ENCODE data around the gene ADAMTS13. TPM values are rescaled to one million over a fixed set of nuclear protein-coding genes. Genes with fewer than 3 reads are reported as not detected.

The ADAMTS13 gene
- total RNA-seq, 2 donors from 2014 or later, result 0.67 to 1.1 TPM

GRCh38 chr9:133492061-133493021 lies 70.2 kb downstream of the ADAMTS13 start:
- Mint-ChIP-seq H3K27ac (no peak overlapping the region), H3K4me1 (ENCODE audit: low read depth in 2 of 2) (no peaks in the 10 kb centered on the region), H3K36me3 (no peaks in the 10 kb centered on the region), H3K27me3 (no peaks in the 10 kb centered on the region), H3K9me3 (no peaks in the 10 kb centered on the region), H3K4me3 (no peak overlapping the region)
- ATAC-seq, result no peak
- DNase-seq (ENCODE audit: low spot score), result no peak

DNA sequence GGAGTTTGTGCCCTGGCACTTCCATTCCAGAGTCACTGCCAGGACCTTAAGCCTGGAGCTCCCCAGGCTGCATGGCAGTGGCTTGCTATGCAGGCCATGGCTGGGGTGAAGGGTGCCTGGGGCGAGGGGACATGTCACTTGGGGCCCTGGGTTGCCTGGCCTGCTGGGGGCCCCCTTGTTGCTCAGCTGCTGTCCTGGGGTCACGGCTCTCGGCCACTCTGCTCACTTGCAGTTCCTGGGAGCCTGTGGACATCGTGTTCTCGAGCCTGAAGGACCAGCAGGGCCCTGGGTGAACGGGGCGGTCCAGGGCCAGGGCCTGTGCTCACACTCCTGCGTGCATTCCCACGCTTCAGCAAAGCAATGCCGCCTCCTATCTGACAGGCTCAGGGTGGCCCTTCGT lies 71.3 kb downstream of the ADAMTS13 start:
- DNase-seq (ENCODE audit: low spot score) (no peak), ATAC-seq (no peak)
- no peak overlapping the region for H3K27ac Mint-ChIP-seq
- H3K4me3 Mint-ChIP-seq, result no peak overlapping the region
- H3K27me3 Mint-ChIP-seq, result peaks cover under 1 to 2% of the 10 kb centered on the region in 2 donors
- no peaks in the 10 kb centered on the region for H3K9me3 Mint-ChIP-seq
- H3K36me3 Mint-ChIP-seq, result no peaks in the 10 kb centered on the region
- no peaks in the 10 kb centered on the region for H3K4me1 Mint-ChIP-seq (ENCODE audit: low read depth in 2 of 2)

DNA sequence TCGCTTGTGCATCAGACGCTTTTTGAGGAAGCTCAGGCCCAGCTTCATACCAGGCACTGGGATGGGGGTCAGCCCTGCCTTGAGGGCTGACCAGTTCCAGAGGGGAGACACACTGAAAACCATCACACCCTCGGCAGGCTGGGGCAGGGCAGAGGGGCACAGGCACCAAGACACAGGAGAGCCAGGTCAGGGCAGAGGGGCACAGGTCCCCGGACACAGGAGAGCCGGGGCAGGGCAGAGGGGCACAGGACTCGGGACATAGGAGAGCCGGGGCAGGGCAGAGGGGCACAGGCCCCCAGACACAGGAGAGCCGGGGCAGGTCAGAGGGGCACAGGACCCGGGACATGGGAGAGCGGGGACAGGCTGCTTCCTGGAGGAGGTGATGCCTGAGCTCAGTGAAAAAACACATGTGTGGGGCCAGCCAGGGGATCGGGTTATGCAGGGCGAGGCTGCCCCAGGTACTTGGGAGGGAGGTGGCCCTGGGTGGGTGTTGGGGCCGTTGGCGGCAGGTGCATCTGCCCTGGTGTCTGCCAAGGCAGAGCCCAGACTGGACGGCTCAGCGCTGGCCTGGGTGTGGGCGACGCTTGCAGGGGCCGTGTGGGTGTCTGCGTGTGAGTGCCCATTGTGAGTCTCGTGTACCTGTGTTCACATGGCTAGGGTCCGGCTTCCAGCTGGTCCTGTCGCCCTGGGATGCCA lies 71.8 kb downstream of the ADAMTS13 start:
- no peaks in the 10 kb centered on the region for H3K36me3 Mint-ChIP-seq
- peaks cover 3 to 6% of the 10 kb centered on the region in 2 donors for H3K27me3 Mint-ChIP-seq
- H3K4me1 Mint-ChIP-seq (ENCODE audit: low read depth in 2 of 2), result no peaks in the 10 kb centered on the region
- no peak overlapping the region for H3K27ac Mint-ChIP-seq
- DNase-seq (ENCODE audit: low spot score) (no peak), ATAC-seq (no peak)
- H3K4me3 Mint-ChIP-seq, result no peak overlapping the region
- H3K9me3 Mint-ChIP-seq, result no peaks in the 10 kb centered on the region

DNA sequence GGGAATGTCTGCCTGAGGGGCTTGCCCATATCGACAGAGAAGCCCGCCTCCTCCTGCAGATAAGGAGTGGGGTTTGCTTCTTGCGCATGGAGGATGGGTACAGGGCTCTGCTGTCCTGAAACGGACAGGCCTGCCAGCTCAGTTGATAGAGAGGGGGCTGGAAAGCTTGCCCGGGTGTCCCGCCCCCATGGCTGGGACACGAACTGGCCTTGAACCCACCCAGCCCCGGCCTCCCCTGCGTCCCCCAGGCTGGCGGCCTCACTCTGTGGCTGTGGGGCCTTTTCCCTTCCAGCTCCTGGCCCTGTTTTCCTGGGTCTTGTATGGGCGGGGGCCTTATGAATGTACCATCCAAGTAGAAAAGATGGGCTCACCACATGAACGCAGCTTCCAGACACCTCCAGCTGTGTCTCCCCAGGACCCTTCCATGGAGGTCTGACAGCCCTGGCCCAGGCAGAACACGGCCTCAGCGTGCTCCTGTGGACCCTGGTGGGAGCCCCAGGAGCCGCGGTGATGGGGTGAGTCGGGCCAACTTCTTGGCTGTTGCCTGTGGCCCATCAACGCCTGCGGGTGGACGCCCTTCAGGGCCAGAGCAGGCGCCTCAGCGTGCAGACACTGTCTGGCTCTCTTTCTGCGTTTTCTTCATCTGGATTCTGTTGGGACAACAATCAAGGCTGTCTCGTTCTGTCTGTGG lies 72.6 kb downstream of the ADAMTS13 start:
- no peak for ATAC-seq

GRCh38 chr9:133495327-133496293 lies 73.4 kb downstream of the ADAMTS13 start:
- Mint-ChIP-seq H3K9me3 (no peaks in the 10 kb centered on the region), H3K4me3 (no peak overlapping the region), H3K36me3 (no peaks in the 10 kb centered on the region), H3K27me3 (peaks cover 6% of the 10 kb centered on the region in 2 donors), H3K4me1 (ENCODE audit: low read depth in 2 of 2) (no peaks in the 10 kb centered on the region), H3K27ac (no peak overlapping the region)
- no peak for ATAC-seq
- no peak for DNase-seq (ENCODE audit: low spot score)

More for the DNA sequence above, 72.6 kb downstream of the ADAMTS13 start:
- no peaks in the 10 kb centered on the region for H3K4me1 Mint-ChIP-seq (ENCODE audit: low read depth in 2 of 2)
- H3K27ac Mint-ChIP-seq, result no peak overlapping the region
- peaks cover 3 to 6% of the 10 kb centered on the region in 2 donors for H3K27me3 Mint-ChIP-seq
- DNase-seq (ENCODE audit: low spot score), result no peak
- no peaks in the 10 kb centered on the region for H3K9me3 Mint-ChIP-seq
- no peaks in the 10 kb centered on the region for H3K36me3 Mint-ChIP-seq
- H3K4me3 Mint-ChIP-seq, result no peak overlapping the region

GRCh38 chr9:133496861-133497842 lies 75.0 kb downstream of the ADAMTS13 start:
- Mint-ChIP-seq H3K4me1 (ENCODE audit: low read depth in 2 of 2) (no peaks in the 10 kb centered on the region), H3K27me3 (peaks cover 14 to 19% of the 10 kb centered on the region in 2 donors), H3K36me3 (peaks cover 12% of the 10 kb centered on the region), H3K4me3 (no peak overlapping the region), H3K27ac (no peak overlapping the region), H3K9me3 (peaks cover 4% of the 10 kb centered on the region)
- ATAC-seq, result no peak
- no peak for DNase-seq (ENCODE audit: low spot score)

DNA sequence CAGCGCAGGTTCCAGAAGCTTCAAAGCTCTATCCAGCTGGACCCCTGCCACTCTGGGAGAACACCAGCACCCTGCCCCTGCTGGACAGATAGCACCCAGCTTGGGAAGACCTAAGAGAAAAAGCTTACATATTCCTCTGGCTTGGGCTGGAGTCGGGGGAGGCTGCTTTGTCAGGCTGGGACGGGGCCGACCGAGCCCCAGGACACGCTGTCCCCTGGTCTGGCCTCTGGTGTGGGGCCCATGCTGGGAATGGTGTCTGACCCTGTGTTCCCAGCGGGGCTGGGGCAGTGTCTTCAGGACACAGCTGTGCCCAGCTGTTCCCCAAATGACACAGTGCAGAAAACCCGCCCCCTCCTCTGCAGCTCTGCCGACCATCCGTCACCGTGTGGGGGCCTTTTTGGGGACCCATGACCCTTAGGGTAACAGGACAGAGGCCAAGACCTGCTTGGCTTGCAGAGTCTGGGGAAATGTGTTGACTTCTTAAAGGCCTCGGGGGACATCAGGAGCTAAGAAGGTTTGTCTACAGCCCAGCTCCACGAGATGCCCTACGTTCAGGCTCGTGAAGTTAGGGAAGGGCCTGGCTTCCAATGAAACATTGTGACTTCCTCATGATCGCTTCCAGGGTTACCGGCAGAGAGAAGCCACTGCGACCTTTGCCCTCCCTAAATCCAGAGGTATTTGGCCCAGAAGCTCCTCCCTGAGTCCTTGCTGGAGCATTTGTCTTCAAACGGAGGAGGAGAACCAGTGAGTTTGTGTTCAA lies 77.1 kb downstream of the ADAMTS13 start:
- H3K27me3 Mint-ChIP-seq, result peaks cover 20 to 25% of the 10 kb centered on the region in 2 donors
- no peak overlapping the region for H3K27ac Mint-ChIP-seq
- no peaks in the 10 kb centered on the region for H3K4me1 Mint-ChIP-seq (ENCODE audit: low read depth in 2 of 2)
- H3K36me3 Mint-ChIP-seq, result peaks cover 17% of the 10 kb centered on the region
- H3K4me3 Mint-ChIP-seq, result no peak overlapping the region
- DNase-seq (ENCODE audit: low spot score) (no peak), ATAC-seq (no peak)
- H3K9me3 Mint-ChIP-seq, result peaks cover 9% of the 10 kb centered on the region

- ATAC-seq (no peak), DNase-seq (ENCODE audit: low spot score) (no peak)
- Mint-ChIP-seq H3K36me3 (peaks cover 17% of the 10 kb centered on the region), H3K4me3 (no peak overlapping the region), H3K9me3 (peaks cover 9% of the 10 kb centered on the region), H3K27me3 (peaks cover 20 to 25% of the 10 kb centered on the region in 2 donors), H3K4me1 (ENCODE audit: low read depth in 2 of 2) (no peaks in the 10 kb centered on the region), H3K27ac (no peak overlapping the region)
These were observed 77.7 kb downstream of the ADAMTS13 start for GRCh38 chr9:133499892-133500270.

DNA sequence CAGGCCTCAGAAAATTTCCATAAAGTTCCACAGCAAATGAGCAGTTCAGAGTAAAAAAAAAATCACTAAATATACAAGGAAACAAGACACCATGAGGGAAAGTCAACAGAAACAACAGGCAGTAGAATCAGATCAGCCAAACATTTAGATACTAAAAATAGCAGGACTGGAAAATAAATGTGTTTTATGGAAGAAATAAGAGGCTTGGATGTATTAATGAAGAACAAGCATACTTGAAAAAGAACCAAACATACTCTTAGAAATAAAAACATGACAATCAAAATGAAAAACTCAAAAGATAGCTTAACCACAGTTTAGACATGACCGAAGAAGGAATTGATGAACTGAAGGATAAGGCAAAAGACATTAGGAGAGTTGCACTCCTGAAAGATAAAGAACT lies 79.9 kb downstream of the ADAMTS13 start:
- H3K9me3 Mint-ChIP-seq, result peaks cover 9% of the 10 kb centered on the region
- H3K27ac Mint-ChIP-seq, result no peak overlapping the region
- DNase-seq (ENCODE audit: low spot score), result no peak
- H3K27me3 Mint-ChIP-seq, result peaks cover 20 to 25% of the 10 kb centered on the region in 2 donors
- no peak for ATAC-seq
- no peak overlapping the region for H3K4me3 Mint-ChIP-seq
- H3K4me1 Mint-ChIP-seq (ENCODE audit: low read depth in 2 of 2), result no peaks in the 10 kb centered on the region
- peaks cover 17% of the 10 kb centered on the region for H3K36me3 Mint-ChIP-seq

- peaks cover 9% of the 10 kb centered on the region for H3K9me3 Mint-ChIP-seq
- DNase-seq (ENCODE audit: low spot score), result no peak
- H3K27me3 Mint-ChIP-seq, result peaks cover 14 to 18% of the 10 kb centered on the region in 2 donors
- ATAC-seq, result no peak
- H3K27ac Mint-ChIP-seq, result no peak overlapping the region
- peaks cover 17% of the 10 kb centered on the region for H3K36me3 Mint-ChIP-seq
- H3K4me3 Mint-ChIP-seq, result no peak overlapping the region
- peaks cover 0 to 4% of the 10 kb centered on the region in 2 donors for H3K4me1 Mint-ChIP-seq (ENCODE audit: low read depth in 2 of 2)
These were observed 83.1 kb downstream of the ADAMTS13 start for GRCh38 chr9:133505186-133505830.
